B cell (primary cell): ENCODE data around the gene GABRG2. TPM values are rescaled to one million over a fixed set of nuclear protein-coding genes. Genes with fewer than 3 reads are reported as not detected.

Source experiments
- ATAC-seq: fragments of 200-7000 bp; cut with Tn5 transposase; one replicate; pipeline ENCODE4 v1.10.0; 2021; ENCODE audit warnings: low read depth, mild to moderate bottlenecking, moderate number of reproducible peaks, moderate library complexity
- CTCF ChIA-PET: fragments of 350-600 bp; sonication (Branson Sonifier 250); formaldehyde crosslinking; loops from one replicate; lab custom pipeline; 2021; ENCODE audit warnings: antibody characterized with exemption, inconsistent platforms; lab: Charles Lee
- POLR2A ChIA-PET: fragments of 350-600 bp; sonication (Branson Sonifier 250); formaldehyde crosslinking; loops from one replicate; lab custom pipeline; 2021; ENCODE audit warnings: antibody characterized with exemption; lab: Charles Lee
- DNase-seq: peaks from one replicate; pipeline ENCODE4 v3.0.0; 2013
- H2AFZ ChIP-seq: 2 replicates; pipeline ENCODE4 v1.6.1; 2012; ENCODE audit warnings: mild to moderate bottlenecking, low read depth, low read length; ENCODE audit not compliant: insufficient read depth, poor library complexity, severe bottlenecking
- H3K27ac ChIP-seq, 2 donors: 1 replicate in 1 of 2; 2 replicates in 1 of 2; pipeline ENCODE4 v1.5.1; 2012 to 2013; ENCODE audit warnings: low read length in 2 of 2, mild to moderate bottlenecking in 2 of 2, moderate library complexity in 1 of 2
- H3K27me3 ChIP-seq, 4 experiments: fragments of 200-600 bp in 1 of 4; sonication (generic) in 1 of 4; replicated peaks in 1 of 4; 1 replicate in 2 of 4; 2 replicates in 2 of 4; pipeline versions ENCODE4 v1.6.1 to v1.7.0; 2013 to 2016; ENCODE audit warnings: low read length in 3 of 4, mild to moderate bottlenecking in 2 of 4, mixed read lengths in 1 of 4, moderate library complexity in 1 of 4; ENCODE audit not compliant: insufficient read depth in 4 of 4, control insufficient read depth in 3 of 4; ENCODE audit errors: control extremely low read depth in 1 of 4
- H3K36me3 ChIP-seq, 2 experiments: replicated peaks in 1 of 2; 1 replicate in 1 of 2; 2 replicates in 1 of 2; pipeline versions ENCODE4 v1.6.1 to v1.7.1; 2013; ENCODE audit warnings: low read length in 1 of 2; ENCODE audit not compliant: insufficient read depth in 2 of 2, control insufficient read depth in 1 of 2; ENCODE audit errors: control extremely low read depth in 1 of 2, extremely low read depth in 1 of 2
- H3K4me1 ChIP-seq, 2 donors: fragments of 200-600 bp in 1 of 2; sonication (generic) in 1 of 2; 1 replicate in 1 of 2; 2 replicates in 1 of 2; pipeline versions ENCODE4 v1.5.1 to v1.6.1; 2013 to 2017; ENCODE audit warnings: low read length in 2 of 2; ENCODE audit not compliant: control insufficient read depth in 2 of 2, insufficient read depth in 2 of 2
- H3K4me2 ChIP-seq: replicated peaks from 2 replicates; pipeline ENCODE3; 2012; ENCODE audit warnings: mild to moderate bottlenecking, low read depth, low read length; ENCODE audit not compliant: poor library complexity, severe bottlenecking
- H3K4me3 ChIP-seq, 5 experiments: fragments of 200-600 bp in 1 of 5; sonication (generic) in 1 of 5; 1 replicate in 3 of 5; 2 replicates in 2 of 5; pipeline versions ENCODE4 v1.5.1 to v1.7.0; 2011 to 2016; ENCODE audit warnings: low read length in 4 of 5, mild to moderate bottlenecking in 4 of 5, low read depth in 2 of 5, control low read depth in 1 of 5, moderate library complexity in 1 of 5; ENCODE audit not compliant: insufficient read depth in 1 of 5; ENCODE audit errors: control extremely low read depth in 1 of 5, extremely low read depth in 1 of 5
- H3K79me2 ChIP-seq: fragments of 200-600 bp; sonication (generic); one replicate; pipeline ENCODE4 v1.6.0; 2016; ENCODE audit warnings: low read length; ENCODE audit not compliant: control insufficient read depth, insufficient read depth
- H3K9ac ChIP-seq: fragments of 200-600 bp; sonication (generic); 2 replicates; pipeline ENCODE4 v1.6.1; 2017; ENCODE audit warnings: mild to moderate bottlenecking, low read length, moderate library complexity
- H3K9me3 ChIP-seq, 3 donors: one replicate each; pipeline versions ENCODE4 v1.6.1 to v1.7.1; 2013; ENCODE audit warnings: low read length in 2 of 3; ENCODE audit not compliant: control insufficient read depth in 2 of 3, insufficient read depth in 1 of 3; ENCODE audit errors: control extremely low read depth in 1 of 3
- H4K20me1 ChIP-seq: 2 replicates; pipeline ENCODE4 v1.6.0; 2012; ENCODE audit warnings: mild to moderate bottlenecking, low read length; ENCODE audit not compliant: insufficient read depth, control insufficient read depth, poor library complexity, severe bottlenecking
- H3K27ac Mint-ChIP-seq: one replicate; pipeline ENCODE4 v1.8.0; 2021; ENCODE audit warnings: mixed read lengths
- H3K27me3 Mint-ChIP-seq: one replicate; pipeline ENCODE4 v1.8.0; 2021; ENCODE audit warnings: mixed read lengths
- H3K4me1 Mint-ChIP-seq: one replicate; pipeline ENCODE4 v1.8.0; 2021; ENCODE audit warnings: mixed read lengths
- H3K4me3 Mint-ChIP-seq: one replicate; pipeline ENCODE4 v1.8.0; 2021; ENCODE audit warnings: mixed read lengths
- H3K9me3 Mint-ChIP-seq: one replicate; pipeline ENCODE4 v1.8.0; 2022; ENCODE audit warnings: mixed read lengths; ENCODE audit not compliant: insufficient read depth
- EZH2 ChIP-seq: IDR thresholded peaks from 2 replicates; pipeline ENCODE4 v1.6.1; 2012; ENCODE audit warnings: borderline replicate concordance, low read depth, mild to moderate bottlenecking, moderate library complexity, low read length; ENCODE audit not compliant: insufficient read depth, poor library complexity, severe bottlenecking
- WGBS: methylation state at CpG from one replicate; pipeline ENCODE4 v1.1.5; 2013; ENCODE audit warnings: missing lambda C conversion rate; ENCODE audit not compliant: insufficient coverage; 5-methylcytosine and 5-hydroxymethylcytosine counted together
- intact Hi-C: fragments of 100-400 bp; cut with micrococcal nuclease; formaldehyde crosslinking; loops from one replicate; pipeline ENCODE4 v1.10.0; 2022
- polyA minus RNA-seq: library from RNA; depleted of rRNA, polyadenylated mRNA; stranded (reverse); fragments of >200 nt; gene quantifications from 2 replicates; pipeline ENCODE4 v1.2.3, GENCODE V29; 2012
- polyA plus RNA-seq: library from polyadenylated mRNA; depleted of rRNA; stranded (reverse); fragments of >200 nt; gene quantifications from 2 replicates; pipeline ENCODE4 v1.2.3, GENCODE V29; 2012
- total RNA-seq, 2 donors: library from RNA; stranded (reverse); fragments of 120-200 nt in 1 of 2; gene quantifications; 1 replicate in 1 of 2; 2 replicates in 1 of 2; pipeline versions ENCODE4 v1.2.3 to v1.2.4, GENCODE V29; 2013 to 2022
- TF ChIP-seq, protein P1 (sequence below): fragments of 200-600 bp; IDR thresholded peaks from one replicate; pipeline ENCODE4 v1.8.0; 2022; ENCODE audit warnings: antibody characterized with exemption, mild to moderate bottlenecking

The GABRG2 gene
- total RNA-seq: not detected in 2 replicates
- not detected for total RNA-seq (2013)
- not detected in 2 replicates for polyA plus RNA-seq
- 0.07 TPM in 1 of 2 replicates, not detected in the other for polyA minus RNA-seq

- Histone ChIP-seq H4K20me1 (no peaks in the 10 kb centered on the region), H3K27me3 (no peaks in the 10 kb centered on the region), H3K4me1 (no peaks in the 10 kb centered on the region), H3K9me3 (no peaks in the 10 kb centered on the region), H3K27ac (no peak within 1 kb of the TSS), H3K79me2 (no peaks in the 10 kb centered on the region), H3K9ac (no peak within 1 kb of the TSS), H3K4me3 (no peak within 1 kb of the TSS), H3K4me2 (no peak within 1 kb of the TSS), H3K36me3 (no peaks in the 10 kb centered on the region), H2AFZ (no peak within 1 kb of the TSS)
- POLR2A ChIA-PET: no interaction called here
- DNase-seq (no peak), ATAC-seq (no peak)
- Mint-ChIP-seq H3K9me3 (no peaks in the 10 kb centered on the region), H3K27me3 (no peaks in the 10 kb centered on the region), H3K4me1 (no peaks in the 10 kb centered on the region), H3K4me3 (no peak within 1 kb of the TSS), H3K27ac (no peak within 1 kb of the TSS)
- intact Hi-C loops: no loop called here
- CTCF ChIA-PET: no interaction called here
- 17% methylated on average over 17 of the region's 21 CpGs for WGBS
- TF ChIP-seq EZH2: no peak
- TF ChIP-seq, protein P1, sequence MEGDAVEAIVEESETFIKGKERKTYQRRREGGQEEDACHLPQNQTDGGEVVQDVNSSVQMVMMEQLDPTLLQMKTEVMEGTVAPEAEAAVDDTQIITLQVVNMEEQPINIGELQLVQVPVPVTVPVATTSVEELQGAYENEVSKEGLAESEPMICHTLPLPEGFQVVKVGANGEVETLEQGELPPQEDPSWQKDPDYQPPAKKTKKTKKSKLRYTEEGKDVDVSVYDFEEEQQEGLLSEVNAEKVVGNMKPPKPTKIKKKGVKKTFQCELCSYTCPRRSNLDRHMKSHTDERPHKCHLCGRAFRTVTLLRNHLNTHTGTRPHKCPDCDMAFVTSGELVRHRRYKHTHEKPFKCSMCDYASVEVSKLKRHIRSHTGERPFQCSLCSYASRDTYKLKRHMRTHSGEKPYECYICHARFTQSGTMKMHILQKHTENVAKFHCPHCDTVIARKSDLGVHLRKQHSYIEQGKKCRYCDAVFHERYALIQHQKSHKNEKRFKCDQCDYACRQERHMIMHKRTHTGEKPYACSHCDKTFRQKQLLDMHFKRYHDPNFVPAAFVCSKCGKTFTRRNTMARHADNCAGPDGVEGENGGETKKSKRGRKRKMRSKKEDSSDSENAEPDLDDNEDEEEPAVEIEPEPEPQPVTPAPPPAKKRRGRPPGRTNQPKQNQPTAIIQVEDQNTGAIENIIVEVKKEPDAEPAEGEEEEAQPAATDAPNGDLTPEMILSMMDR: no peak
Observed at GRCh38 chr5:162067655-162068411, at the start of gene GABRG2. TSS of gene GABRG2 (plus strand) at chr5:162067773. CDS start at chr5:162068000, 227 bp downstream.

GRCh38 chr5:162025312-162025711 is 42.3 kb upstream of the GABRG2 start:
- TF ChIP-seq, protein P1: no peak
- TF ChIP-seq EZH2: no peak
- H3K27me3 Mint-ChIP-seq: no peaks in the 10 kb centered on the region
- Histone ChIP-seq H4K20me1 (no peaks in the 10 kb centered on the region), H3K36me3 (no peaks in the 10 kb centered on the region), H3K27ac (no peak overlapping the region), H3K9ac (no peak overlapping the region), H3K4me2 (no peak overlapping the region), H3K27me3 (no peaks in the 10 kb centered on the region), H2AFZ (no peak overlapping the region), H3K4me3 (no peak overlapping the region), H3K9me3 (peaks cover 0 to 4% (median 0%) of the 10 kb centered on the region in 3 donors), H3K4me1 (no peaks in the 10 kb centered on the region), H3K79me2 (no peaks in the 10 kb centered on the region)
- ChIA-PET CTCF (interaction anchor here (0.5 kb wide), 1 partner anchor 779 kb away, joined by 3 read pairs; no protein-coding TSS in a partner anchor), POLR2A (no interaction called here)
- intact Hi-C loops: no loop called here
- H3K27ac Mint-ChIP-seq: no peak overlapping the region
- H3K9me3 Mint-ChIP-seq: peaks cover 4% of the 10 kb centered on the region
- no CpG with 5 or more reads among the region's 2 CpGs for WGBS
- ATAC-seq (no peak), DNase-seq (no peak)
- no peak overlapping the region for H3K4me3 Mint-ChIP-seq
- no peaks in the 10 kb centered on the region for H3K4me1 Mint-ChIP-seq
